Fibroblast of the conjunctiva (primary cell): Measurements from ENCODE around the gene ARHGEF40.

Experiments
- DNase-seq: peaks from one replicate; pipeline ENCODE4 v3.0.0-alpha.2; 2010; ENCODE audit warnings: low read depth

ARHGEF40 gene

GRCh38 chr14:21121122-21121521 lies 51.0 kb downstream of the ARHGEF40 start:
- no peak for DNase-seq

DNA sequence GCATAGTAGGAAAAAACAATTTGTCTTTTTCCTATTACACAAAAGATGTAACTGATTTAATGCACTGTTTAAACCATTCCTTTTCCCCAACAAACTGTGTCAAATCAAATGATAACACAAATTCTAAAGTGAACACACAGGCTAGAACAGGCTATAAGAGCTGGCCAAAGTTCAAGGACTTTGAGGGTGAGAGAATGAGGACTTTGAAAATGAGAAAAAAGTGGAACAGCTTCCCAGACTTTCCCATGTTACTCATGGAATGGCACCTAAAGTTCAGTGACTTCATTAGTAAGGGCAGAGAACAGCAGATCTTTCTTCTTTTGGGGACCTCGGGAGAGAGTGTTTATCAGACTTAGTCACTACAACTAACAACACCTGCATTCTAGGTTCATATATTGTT lies 53.3 kb downstream of the ARHGEF40 start:
- no peak for DNase-seq

DNA sequence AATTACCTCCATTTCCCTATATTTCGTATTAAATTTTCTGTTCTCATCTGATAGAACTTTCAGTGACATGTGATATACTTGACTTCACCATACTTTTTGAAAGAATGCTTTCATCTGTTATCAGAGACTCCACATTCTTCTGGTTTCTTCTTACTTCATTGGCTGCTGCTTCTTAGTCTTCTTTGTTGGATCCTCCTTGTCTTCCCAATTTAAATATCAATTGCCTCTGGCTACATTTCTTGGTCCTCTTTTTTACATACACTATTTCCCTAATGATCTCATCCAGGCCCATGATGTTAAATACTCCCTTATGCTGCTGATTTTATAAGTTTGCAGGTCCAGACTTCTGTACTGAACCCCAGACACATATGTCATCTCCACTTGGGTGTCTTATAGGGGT lies 63.8 kb downstream of the ARHGEF40 start:
- DNase-seq: no peak

- no peak for DNase-seq
These were observed 65.9 kb downstream of the ARHGEF40 start for GRCh38 chr14:21136024-21136423.
